Motor neuron (in vitro differentiated cells): ENCODE data around the gene POMC. TPM values are rescaled to one million over a fixed set of nuclear protein-coding genes. Genes with fewer than 3 reads are reported as not detected.

Source experiments
- ATAC-seq, 8 experiments: fragments of 200-7000 bp; cut with Tn5 transposase; replicated peaks in 6 of 8; 2 replicates each; pipeline ENCODE4 v1.8.0; 2021; ENCODE audit warnings: mild to moderate bottlenecking in 8 of 8, moderate library complexity in 8 of 8
- H3K27ac ChIP-seq, 2 donors: fragments of 250-450 bp; sonication (Bioruptor Pico); 2 replicates each; pipeline ENCODE4 v1.9.0; 2021; ENCODE audit warnings: antibody characterized with exemption in 2 of 2, mild to moderate bottlenecking in 2 of 2, moderate library complexity in 1 of 2
- H3K4me1 ChIP-seq, 2 donors: fragments of 250-450 bp; sonication (Bioruptor Pico); replicated peaks in 1 of 2; 2 replicates each; pipeline ENCODE4 v1.6.1; 2021; ENCODE audit warnings: antibody characterized with exemption in 2 of 2, mild to moderate bottlenecking in 2 of 2, moderate library complexity in 1 of 2
- H3K4me3 ChIP-seq, 5 donors: fragments of 250-450 bp; sonication (Bioruptor Pico); 2 replicates each; pipeline ENCODE4 v1.9.0; 2021; ENCODE audit warnings: antibody characterized with exemption in 5 of 5, mild to moderate bottlenecking in 5 of 5, moderate library complexity in 4 of 5
- WGBS, 10 experiments: fragments of 450-650 bp; shearing (Covaris generic); methylation state at CpG; one replicate each; pipeline ENCODE4 v1.0.0; 2022; 5-methylcytosine and 5-hydroxymethylcytosine counted together
- in situ Hi-C, 9 experiments: fragments of 400-800 bp; cut with MboI; loops; one replicate each; pipeline ENCODE4 v1.15.0; 2021; ENCODE audit warnings: low sequenced_read_pairs in 9 of 9, low pct_unique_long_range_greater_than_20kb in 2 of 9; ENCODE audit not compliant: unreplicated experiment in 9 of 9
- total RNA-seq, 8 experiments: library from RNA; unstranded; fragments of 300-600 nt; gene quantifications; 2 replicates each; pipeline versions ENCODE4 v1.2.3 to v1.2.4, GENCODE V29; 2022

POMC gene
- total RNA-seq, 8 experiments from 2014 or later: 0.13 to 3.2 (median 0.51) TPM; not detected in 4

GRCh38 chr2:25197336-25198208 is 29.2 kb upstream of the POMC start:
- in situ Hi-C loops: no loop called here
- H3K4me3 ChIP-seq: no peak overlapping the region
- 36 to 87% (median 63%) methylated on average over 2 to 11 of the region's 12 CpGs; no CpG with 5 or more reads in 1 of the 10 experiments for WGBS, 10 experiments
- peaks cover 0 to 1% of the 10 kb centered on the region in 2 donors for H3K4me1 ChIP-seq
- no peak overlapping the region for H3K27ac ChIP-seq
- peak in 2 of 8 experiments; percentile 16 to 34 for ATAC-seq

DNA sequence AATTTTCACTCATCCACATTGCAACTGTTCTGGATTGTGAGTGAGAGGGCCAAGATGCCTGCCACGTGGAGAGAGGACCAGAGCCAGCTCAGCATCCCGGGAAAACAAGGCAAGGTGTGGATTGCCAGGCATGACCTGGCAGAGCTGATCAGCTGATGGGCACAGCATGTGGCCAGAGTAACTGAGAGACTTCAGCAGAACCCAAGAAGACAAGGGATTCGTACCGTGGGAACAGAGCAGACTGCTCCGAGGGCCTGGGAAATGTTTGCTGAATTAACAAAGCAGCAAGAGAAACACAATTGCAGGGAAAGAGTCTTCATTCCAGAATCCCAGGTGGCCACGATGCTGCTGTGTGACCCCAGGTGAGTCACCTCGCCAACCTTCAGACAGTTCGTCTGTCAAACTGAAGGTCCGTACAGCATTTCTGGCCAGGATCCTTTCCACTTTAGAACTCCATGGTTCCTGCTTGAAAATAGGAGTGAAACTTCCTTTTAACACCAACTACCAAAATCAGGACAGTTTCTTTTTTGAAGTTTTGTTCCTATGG is 26.3 kb upstream of the POMC start:
- ATAC-seq: no peak
- in situ Hi-C loops: no loop called here
- Histone ChIP-seq H3K4me1 (peaks cover 0 to 7% of the 10 kb centered on the region in 2 donors), H3K27ac (no peak overlapping the region), H3K4me3 (no peak overlapping the region)
- WGBS, 10 experiments: 39 to 100% (median 58%) methylated on average over 1 to 3 of the region's 9 CpGs; no CpG with 5 or more reads in 4 of the 10 experiments

DNA sequence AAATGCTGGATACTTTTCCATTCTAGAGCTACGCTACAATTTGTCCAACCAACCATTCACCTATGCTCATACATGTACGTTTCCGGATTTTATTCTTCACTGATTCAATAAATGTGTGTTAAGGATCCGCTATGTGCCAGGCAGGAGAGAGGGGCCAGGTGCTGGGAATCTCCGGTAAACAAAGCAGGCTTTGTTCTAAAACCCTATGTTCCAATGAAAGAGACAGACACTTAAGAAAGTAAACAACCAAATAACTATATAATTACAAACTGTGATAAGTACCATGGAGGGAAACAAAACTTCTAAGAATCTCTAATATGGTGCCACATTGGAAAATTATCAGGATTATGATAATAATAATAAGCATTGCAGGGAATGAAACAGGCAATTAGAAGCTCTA is 22.2 kb upstream of the POMC start:
- Histone ChIP-seq H3K27ac (no peak overlapping the region), H3K4me3 (no peak overlapping the region), H3K4me1 (peaks cover 0 to 7% of the 10 kb centered on the region in 2 donors)
- WGBS, 10 experiments: 75 to 94% (median 85%) methylated on average over 2 to 5 of the region's 5 CpGs
- no peak for ATAC-seq
- in situ Hi-C loops: no loop called here

DNA sequence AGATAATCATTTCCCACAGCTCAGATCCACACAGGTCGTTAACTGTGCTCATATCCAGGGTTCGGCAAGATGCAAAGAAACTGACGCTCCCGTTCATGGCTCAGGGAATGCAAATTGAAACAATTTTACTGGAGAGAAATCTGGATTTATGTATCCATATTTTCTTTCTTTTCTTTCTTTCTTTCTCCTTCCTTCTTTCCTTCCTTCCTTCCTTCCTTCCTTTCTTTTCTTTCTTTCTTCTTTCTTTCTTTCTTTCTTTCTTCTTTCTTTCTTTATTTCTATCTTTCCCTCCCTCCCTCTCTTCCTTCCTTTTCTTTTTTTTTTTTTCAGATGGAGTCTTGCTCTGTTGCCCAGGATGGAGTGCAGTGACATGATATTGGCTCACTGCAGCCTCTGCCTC is 20.0 kb upstream of the POMC start:
- Histone ChIP-seq H3K4me1 (peaks cover 0 to 7% of the 10 kb centered on the region in 2 donors), H3K27ac (no peak overlapping the region), H3K4me3 (no peak overlapping the region)
- ATAC-seq: no peak
- in situ Hi-C loops: no loop called here
- WGBS, 10 experiments: 66 to 100% (median 80%) methylated on average over 2 to 4 of the region's 4 CpGs

GRCh38 chr2:25187729-25188350 is 19.5 kb upstream of the POMC start:
- Histone ChIP-seq H3K4me3 (no peak overlapping the region), H3K4me1 (peaks cover 0 to 7% of the 10 kb centered on the region in 2 donors), H3K27ac (no peak overlapping the region)
- ATAC-seq: peak in 2 of 8 experiments; percentile 10 to 30
- 33 to 88% (median 78%) methylated on average over 2 to 6 of the region's 11 CpGs; no CpG with 5 or more reads in 3 of the 10 experiments for WGBS, 10 experiments
- in situ Hi-C loops: no loop called here

- ATAC-seq: peak in 1 of 8 experiments; percentile 64
- in situ Hi-C loops: no loop called here
- Histone ChIP-seq H3K4me3 (no peak overlapping the region), H3K27ac (no peak overlapping the region), H3K4me1 (no peaks in the 10 kb centered on the region)
- 18 to 100% (median 67%) methylated on average over 1 to 5 of the region's 5 CpGs; no CpG with 5 or more reads in 1 of the 10 experiments for WGBS, 10 experiments
These were observed 15.9 kb upstream of the POMC start for GRCh38 chr2:25184254-25184653.

DNA sequence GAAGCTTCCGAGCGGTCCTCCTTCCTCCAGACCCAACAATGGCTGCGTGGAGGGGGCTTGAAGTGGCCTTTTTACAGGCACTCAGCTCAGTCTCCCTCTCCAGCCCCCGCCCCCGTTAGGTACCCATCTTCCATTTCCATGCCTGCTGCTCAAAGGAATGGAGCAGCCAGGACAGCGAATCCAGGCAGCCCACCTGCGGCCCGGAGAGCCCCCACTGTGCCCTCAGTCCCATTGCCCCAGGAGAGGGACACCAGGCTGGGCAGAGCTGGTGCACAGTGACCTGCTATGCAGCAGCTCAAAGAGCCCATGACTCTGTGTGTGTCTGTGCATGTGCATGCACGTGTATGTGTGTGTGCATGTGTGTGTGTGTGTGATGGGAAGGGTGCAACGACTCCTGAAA is 10.6 kb upstream of the POMC start:
- WGBS, 10 experiments: 58 to 80% (median 67%) methylated on average over 1 to 7 of the region's 10 CpGs; no CpG with 5 or more reads in 7 of the 10 experiments
- H3K4me1 ChIP-seq: peaks cover 5 to 13% of the 10 kb centered on the region in 2 donors
- ATAC-seq: no peak
- in situ Hi-C loops: no loop called here
- H3K27ac ChIP-seq: no peak overlapping the region
- no peak overlapping the region for H3K4me3 ChIP-seq

GRCh38 chr2:25177211-25177611 is 8.8 kb upstream of the POMC start:
- peaks cover 5 to 13% of the 10 kb centered on the region in 2 donors for H3K4me1 ChIP-seq
- ATAC-seq: peak in 5 of 8 experiments; percentile 60 to 98 (median 89)
- no peak overlapping the region for H3K27ac ChIP-seq
- WGBS, 10 experiments: 2 to 91% (median 20%) methylated on average over 1 to 7 of the region's 8 CpGs; no CpG with 5 or more reads in 4 of the 10 experiments
- in situ Hi-C loops: no loop called here
- no peak overlapping the region for H3K4me3 ChIP-seq

GRCh38 chr2:25176541-25177181 is 8.3 kb upstream of the POMC start:
- Histone ChIP-seq H3K27ac (no peak overlapping the region), H3K4me1 (peaks cover 5 to 13% of the 10 kb centered on the region in 2 donors), H3K4me3 (no peak overlapping the region)
- ATAC-seq: no peak
- WGBS, 10 experiments: 10 to 95% (median 67%) methylated on average over 2 to 5 of the region's 5 CpGs; no CpG with 5 or more reads in 1 of the 10 experiments
- in situ Hi-C loops: no loop called here

DNA sequence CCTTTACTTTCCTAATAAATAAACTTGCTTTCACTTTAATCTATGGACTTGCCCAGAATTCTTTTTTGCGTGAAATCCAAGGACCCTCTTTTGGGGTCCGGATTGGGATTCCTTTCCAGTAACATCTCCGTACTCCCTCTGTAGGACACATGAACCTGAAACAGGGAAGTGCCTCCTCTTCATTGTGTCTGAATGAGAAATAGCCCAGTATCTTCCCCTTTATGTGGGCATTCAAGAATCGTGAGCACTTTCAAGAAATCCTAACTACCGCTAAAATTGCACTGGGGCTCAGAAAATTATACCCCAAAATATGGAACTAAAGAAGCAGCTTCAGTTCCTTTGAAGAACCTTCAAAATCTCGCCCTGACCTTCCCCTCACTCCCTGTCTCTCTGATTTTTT is 7.8 kb upstream of the POMC start:
- H3K27ac ChIP-seq: no peak overlapping the region
- 44 to 100% (median 89%) methylated on average over 1 to 6 of the region's 6 CpGs; no CpG with 5 or more reads in 2 of the 10 experiments for WGBS, 10 experiments
- H3K4me1 ChIP-seq: peaks cover 5 to 13% of the 10 kb centered on the region in 2 donors
- no peak overlapping the region for H3K4me3 ChIP-seq
- in situ Hi-C loops: no loop called here
- no peak for ATAC-seq

GRCh38 chr2:25174192-25174861 is 5.9 kb upstream of the POMC start:
- Histone ChIP-seq H3K4me3 (no peak overlapping the region), H3K27ac (no peak overlapping the region), H3K4me1 (peaks cover 5 to 13% of the 10 kb centered on the region in 2 donors)
- WGBS, 10 experiments: 70 to 100% (median 92%) methylated on average over 1 to 6 of the region's 6 CpGs; no CpG with 5 or more reads in 1 of the 10 experiments
- in situ Hi-C loops: no loop called here
- no peak for ATAC-seq

GRCh38 chr2:25173719-25174118 is 5.3 kb upstream of the POMC start:
- Histone ChIP-seq H3K4me3 (no peak overlapping the region), H3K27ac (no peak overlapping the region), H3K4me1 (peaks cover 5 to 13% of the 10 kb centered on the region in 2 donors)
- in situ Hi-C loops: no loop called here
- 40 to 100% (median 81%) methylated on average over 2 to 5 of the region's 5 CpGs; no CpG with 5 or more reads in 1 of the 10 experiments for WGBS, 10 experiments
- ATAC-seq: no peak
